GM12874 (cell line): Measurements from ENCODE around the gene PGPEP1.

Experiments used
- TF ChIP-seq, protein P1 (sequence below): IDR thresholded peaks from 2 replicates; pipeline ENCODE4 v1.5.1; 2011; ENCODE audit warnings: low read depth, mild to moderate bottlenecking, control low read depth, low read length, moderate library complexity; ENCODE audit not compliant: insufficient read depth

Gene PGPEP1, protein sequence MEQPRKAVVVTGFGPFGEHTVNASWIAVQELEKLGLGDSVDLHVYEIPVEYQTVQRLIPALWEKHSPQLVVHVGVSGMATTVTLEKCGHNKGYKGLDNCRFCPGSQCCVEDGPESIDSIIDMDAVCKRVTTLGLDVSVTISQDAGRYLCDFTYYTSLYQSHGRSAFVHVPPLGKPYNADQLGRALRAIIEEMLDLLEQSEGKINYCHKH

DNA sequence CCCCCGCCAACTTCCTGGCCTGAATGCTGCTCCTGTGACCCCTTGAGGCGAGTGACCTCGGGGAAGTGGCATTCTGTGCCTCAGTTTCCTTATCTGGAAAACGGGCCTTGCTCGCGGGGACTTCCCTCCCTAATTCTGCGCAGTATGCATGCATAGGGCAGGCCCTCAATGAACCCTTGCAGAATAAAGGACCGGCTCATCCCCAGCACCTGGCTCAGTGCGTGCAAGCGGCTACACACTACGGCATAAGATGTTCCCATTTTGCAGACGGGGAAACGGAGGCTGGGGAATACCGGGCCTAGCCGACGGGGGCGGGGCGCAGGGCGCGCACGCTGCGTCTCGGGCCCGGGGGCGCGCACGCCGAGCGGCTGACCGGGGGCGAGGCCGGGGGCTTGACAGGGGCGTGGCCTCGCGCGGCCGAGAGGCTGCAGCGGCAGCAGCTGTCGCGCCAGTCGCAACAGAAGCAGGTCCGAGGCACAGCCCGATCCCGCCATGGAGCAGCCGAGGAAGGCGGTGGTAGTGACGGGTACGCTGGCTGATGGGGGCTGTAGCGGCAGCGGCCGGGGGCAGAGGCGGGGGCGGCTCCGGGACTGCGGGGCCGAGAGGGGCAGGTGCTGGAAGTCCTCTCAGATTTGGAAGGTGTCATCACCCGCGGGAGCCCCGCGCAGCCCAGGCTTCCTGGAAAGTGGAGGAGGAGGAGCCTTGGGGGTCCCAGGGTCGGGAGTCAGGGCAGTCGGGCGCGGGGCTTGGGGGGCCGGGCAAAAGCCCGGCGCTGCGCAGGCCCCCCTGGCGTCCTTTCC, at the start of gene PGPEP1:
TSS of gene PGPEP1 (plus strand) at position 409 of the 800 bp plus-strand sequence. CDS start at position 493, 84 bp downstream.
- TF ChIP-seq, protein P1, sequence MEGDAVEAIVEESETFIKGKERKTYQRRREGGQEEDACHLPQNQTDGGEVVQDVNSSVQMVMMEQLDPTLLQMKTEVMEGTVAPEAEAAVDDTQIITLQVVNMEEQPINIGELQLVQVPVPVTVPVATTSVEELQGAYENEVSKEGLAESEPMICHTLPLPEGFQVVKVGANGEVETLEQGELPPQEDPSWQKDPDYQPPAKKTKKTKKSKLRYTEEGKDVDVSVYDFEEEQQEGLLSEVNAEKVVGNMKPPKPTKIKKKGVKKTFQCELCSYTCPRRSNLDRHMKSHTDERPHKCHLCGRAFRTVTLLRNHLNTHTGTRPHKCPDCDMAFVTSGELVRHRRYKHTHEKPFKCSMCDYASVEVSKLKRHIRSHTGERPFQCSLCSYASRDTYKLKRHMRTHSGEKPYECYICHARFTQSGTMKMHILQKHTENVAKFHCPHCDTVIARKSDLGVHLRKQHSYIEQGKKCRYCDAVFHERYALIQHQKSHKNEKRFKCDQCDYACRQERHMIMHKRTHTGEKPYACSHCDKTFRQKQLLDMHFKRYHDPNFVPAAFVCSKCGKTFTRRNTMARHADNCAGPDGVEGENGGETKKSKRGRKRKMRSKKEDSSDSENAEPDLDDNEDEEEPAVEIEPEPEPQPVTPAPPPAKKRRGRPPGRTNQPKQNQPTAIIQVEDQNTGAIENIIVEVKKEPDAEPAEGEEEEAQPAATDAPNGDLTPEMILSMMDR = no peak

DNA sequence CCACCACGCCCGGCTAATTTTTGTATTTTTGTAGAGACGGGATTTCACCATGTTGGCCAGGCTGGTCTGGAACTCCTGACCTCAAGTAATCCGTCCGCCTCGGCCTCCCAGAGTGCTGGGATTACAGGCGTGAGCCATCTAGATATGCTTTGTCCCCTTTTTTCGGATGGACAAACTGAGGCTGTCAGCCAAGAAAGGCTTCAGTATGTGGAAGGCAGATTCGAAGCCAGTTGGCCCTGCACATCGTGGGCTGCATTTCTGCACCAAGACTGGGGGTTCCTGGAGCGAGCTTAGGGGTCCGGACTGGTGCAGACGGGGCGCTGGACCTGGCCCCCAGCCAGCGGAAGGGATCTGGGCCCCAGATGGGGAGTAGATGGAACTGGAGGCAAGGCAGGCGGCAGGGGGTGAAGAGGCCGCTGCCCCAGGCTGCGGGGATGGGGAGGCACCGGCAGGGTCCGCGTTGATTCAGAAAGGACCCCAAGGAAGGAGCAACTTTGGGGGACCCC, 49.3 kb upstream of the PGPEP1 start:
- TF ChIP-seq, protein P1 = no peak

DNA sequence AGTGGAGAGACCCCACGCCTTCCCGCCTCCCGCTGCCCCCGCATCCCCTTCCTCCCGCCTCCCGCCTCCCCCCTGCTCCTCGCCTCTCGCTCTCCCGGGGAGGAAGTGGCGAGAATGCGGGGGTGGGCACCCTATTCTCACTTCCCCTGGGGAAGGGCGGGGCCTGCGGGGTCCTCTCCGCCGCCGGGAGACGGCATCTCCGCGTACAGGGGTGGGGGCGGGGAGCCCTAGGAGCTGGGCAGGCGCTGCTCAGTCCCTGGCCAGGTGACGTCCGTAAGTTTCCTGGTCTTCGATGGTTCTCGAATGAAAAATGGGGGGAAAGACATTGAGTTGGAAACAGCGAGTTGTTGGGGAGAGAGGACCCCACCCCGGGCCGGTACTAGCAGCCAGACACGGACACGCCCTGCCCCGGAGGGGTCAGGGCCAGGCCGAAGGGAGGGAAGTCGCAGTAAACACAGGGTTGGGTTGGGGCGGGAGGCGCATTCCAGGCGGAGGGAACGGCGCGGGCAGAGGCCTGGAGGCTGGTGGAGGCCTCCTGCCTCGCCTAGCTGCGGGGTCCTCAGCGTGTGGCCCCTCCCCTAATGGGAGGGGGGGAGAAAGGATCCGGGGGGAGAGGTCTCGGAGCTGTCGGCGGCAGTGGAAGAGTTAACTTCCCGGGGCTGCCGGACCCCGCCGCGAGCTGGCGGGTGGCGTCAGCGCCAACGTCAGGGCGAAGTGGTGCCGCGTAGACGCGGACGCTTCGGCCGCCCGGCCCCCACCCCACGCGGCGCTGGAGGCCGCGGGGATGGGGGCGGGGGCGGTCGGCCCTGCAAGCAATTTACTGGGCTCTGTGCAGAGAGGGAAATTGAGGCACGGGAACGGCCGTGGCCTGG, 48.6 kb upstream of the PGPEP1 start:
- TF ChIP-seq, protein P1 = no peak

DNA sequence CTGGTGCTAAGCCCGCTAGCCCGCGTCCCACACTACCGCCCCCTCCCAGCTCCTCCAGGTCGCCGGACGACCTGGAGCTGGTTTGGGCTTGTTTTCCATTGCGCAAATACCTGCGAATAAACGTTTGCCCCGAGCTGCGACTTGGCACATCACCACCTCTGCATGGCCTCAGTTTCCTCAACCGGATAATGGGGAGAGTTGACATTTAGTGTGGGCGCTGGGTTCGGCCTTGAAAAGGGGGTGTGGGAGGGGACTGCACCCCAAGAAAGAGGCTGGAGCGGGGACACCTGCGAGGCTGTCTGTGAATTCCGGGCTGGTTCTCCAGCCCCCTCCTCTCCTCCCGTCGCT, 48.0 kb upstream of the PGPEP1 start:
- TF ChIP-seq, protein P1 = no peak

DNA sequence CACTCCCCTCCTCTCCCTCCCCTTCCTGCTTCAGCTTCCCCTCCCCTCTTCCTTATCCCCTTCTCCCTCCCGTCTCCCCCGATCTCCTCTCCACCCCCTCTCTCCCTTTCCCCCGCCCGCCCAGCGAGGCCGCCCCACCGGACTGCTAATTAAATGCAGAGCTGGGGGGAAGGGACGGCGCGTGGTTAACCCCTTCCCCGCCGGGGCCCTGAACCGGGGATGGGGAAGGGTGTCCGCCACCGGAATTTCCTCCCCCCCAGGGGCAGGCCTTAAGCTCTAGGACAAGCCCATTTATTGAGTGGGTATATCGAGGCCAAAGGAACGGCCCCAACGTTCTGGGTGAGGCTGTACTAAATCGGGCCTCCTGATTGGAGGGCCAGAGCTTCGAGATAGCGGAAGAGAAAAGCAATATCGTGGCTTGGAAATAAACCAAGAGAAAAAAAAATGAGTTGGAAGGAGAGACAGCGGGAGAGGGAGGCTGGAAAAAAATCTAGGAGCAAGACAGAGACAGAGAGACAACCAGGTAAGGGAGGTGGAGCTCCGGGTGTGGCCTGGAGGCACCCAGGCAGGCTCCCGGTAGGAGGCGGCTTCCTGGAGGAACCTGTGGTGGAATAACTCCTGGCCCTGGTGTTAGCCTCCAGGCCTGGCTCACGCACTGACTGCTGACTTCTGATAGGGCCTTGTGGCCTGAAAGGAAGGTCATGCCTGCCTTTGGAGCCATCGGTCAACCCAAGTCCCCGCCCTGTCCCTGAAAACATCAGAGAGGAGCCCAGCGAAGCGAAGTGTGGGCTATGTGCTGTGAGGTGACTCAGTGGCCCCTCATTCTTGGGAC, 47.4 kb upstream of the PGPEP1 start:
- TF ChIP-seq, protein P1 = no peak

DNA sequence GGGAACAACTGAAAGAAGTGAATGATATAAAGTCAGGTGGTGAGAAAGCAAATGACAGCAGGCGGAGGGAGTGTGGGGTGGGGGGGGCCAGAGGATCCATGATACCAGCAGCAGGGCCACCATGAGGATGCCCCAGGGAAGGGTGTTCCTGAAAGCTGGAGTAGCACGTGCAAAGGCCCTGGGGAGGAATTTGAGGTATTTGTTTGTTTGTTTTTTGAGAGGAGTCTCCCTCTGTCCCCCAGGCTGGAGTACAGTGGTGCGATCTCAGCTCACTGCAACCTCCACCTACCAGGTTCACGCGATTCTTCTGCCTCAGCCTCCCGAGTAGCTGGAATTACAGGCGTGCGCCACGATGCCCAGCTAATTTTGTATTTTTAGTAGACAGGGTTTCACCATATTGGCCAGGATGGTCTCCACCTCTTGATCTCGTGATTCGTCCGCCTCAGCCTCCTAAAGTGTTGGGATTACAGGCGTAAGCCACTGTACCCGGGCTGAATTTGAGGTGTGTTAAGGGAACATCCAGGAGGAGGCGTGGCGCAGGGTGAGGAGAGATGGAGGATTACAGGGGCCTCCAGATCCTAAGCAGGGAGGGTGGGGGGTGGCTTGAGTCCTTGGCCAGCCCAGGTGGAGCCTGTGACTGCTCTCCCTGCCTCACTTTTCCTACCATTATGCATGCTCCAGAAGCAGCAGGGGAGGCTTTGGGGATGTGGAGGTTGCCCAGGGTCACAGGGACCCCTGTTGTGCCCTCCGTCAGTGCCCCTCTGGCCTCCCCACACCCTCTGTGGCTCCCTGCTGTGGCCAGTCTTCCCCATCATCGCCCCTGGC, 46.5 kb upstream of the PGPEP1 start:
- TF ChIP-seq, protein P1 = no peak
